MCF 10A (cell line): Measurements from ENCODE around the gene CACNA2D2. TPM values are rescaled to one million over a fixed set of nuclear protein-coding genes. Genes with fewer than 3 reads are reported as not detected.

Source experiments
- BruUV-seq: library from RNA; stranded (reverse); fragments of 400-500 nt; replicated peaks from 2 replicates; lab custom pipeline; 2021; lab: Mats Ljungman, UMichigan
- CTCF ChIA-PET: fragments of 300-600 bp; sonication (Branson Sonifier 250); formaldehyde crosslinking; extraction: SDS; loops from one replicate; lab custom pipeline; 2021; ENCODE audit warnings: antibody characterized with exemption, inconsistent platforms; lab: Yijun Ruan, JAX
- POLR2A ChIA-PET: fragments of 300-600, 350-650 bp; sonication (Branson Sonifier 250); formaldehyde crosslinking; extraction: SDS; loops from one replicate; lab custom pipeline; 2020; ENCODE audit warnings: antibody characterized with exemption, inconsistent platforms; lab: Yijun Ruan, JAX
- DNase-seq: peaks from one replicate; pipeline ENCODE4 v3.0.0-alpha.2; 2018; ENCODE audit not compliant: unreplicated experiment
- H3K27ac Mint-ChIP-seq: one replicate; pipeline ENCODE4 v1.8.0; 2022; ENCODE audit warnings: mild to moderate bottlenecking, low read depth, mixed read lengths; ENCODE audit not compliant: unreplicated experiment
- H3K27me3 Mint-ChIP-seq: one replicate; pipeline ENCODE4 v1.8.0; 2022; ENCODE audit warnings: mixed read lengths; ENCODE audit not compliant: insufficient read depth, unreplicated experiment
- H3K36me3 Mint-ChIP-seq: one replicate; pipeline ENCODE4 v1.8.0; 2022; ENCODE audit warnings: mild to moderate bottlenecking, moderate library complexity, mixed read lengths; ENCODE audit not compliant: insufficient read depth, unreplicated experiment
- H3K4me1 Mint-ChIP-seq: one replicate; pipeline ENCODE4 v1.8.0; 2022; ENCODE audit warnings: mixed read lengths; ENCODE audit not compliant: insufficient read depth, unreplicated experiment
- H3K4me3 Mint-ChIP-seq: one replicate; pipeline ENCODE4 v1.8.0; 2022; ENCODE audit warnings: mild to moderate bottlenecking, moderate library complexity, mixed read lengths; ENCODE audit not compliant: unreplicated experiment
- H3K9me3 Mint-ChIP-seq: one replicate; pipeline ENCODE4 v1.8.0; 2022; ENCODE audit warnings: mixed read lengths; ENCODE audit not compliant: unreplicated experiment
- CTCF ChIP-seq: fragments of 200-600 bp; IDR thresholded peaks from one replicate; pipeline ENCODE4 v1.8.0; 2022; ENCODE audit warnings: antibody characterized with exemption, mild to moderate bottlenecking; ENCODE audit not compliant: unreplicated experiment
- intact Hi-C: fragments of 100-400 bp; cut with micrococcal nuclease; formaldehyde crosslinking; loops from 2 replicates; pipeline ENCODE4 v1.14.1; 2022
- total RNA-seq: library from RNA; stranded (reverse); gene quantifications from 2 replicates; pipeline ENCODE4 v1.2.3, GENCODE V29; 2022

CACNA2D2 gene
- total RNA-seq, 1 experiment from 2014 or later = not detected

GRCh38 chr3:50441424-50442217, 61.8 kb downstream of the CACNA2D2 start:
- POLR2A ChIA-PET = no interaction called here
- Mint-ChIP-seq H3K4me1 (no peaks in the 10 kb centered on the region), H3K27ac (no peak overlapping the region), H3K36me3 (peaks cover 4% of the 10 kb centered on the region), H3K4me3 (no peak overlapping the region), H3K9me3 (no peaks in the 10 kb centered on the region), H3K27me3 (no peaks in the 10 kb centered on the region)
- no peak for DNase-seq
- intact Hi-C loops = no loop called here
- CTCF ChIA-PET = interaction anchor here (1.2 kb wide), 1 partner anchor 101 kb away, joined by 5 read pairs; no protein-coding TSS in a partner anchor
- TF ChIP-seq CTCF = no peak
- no TSS peak for BruUV-seq

GRCh38 chr3:50436114-50436674, 67.2 kb downstream of the CACNA2D2 start:
- ChIA-PET CTCF (interaction anchor here (0.5 to 3.1 kb wide), 11 partner anchors 10 to 179 kb away, joined by 3 to 22 read pairs (median 3); no protein-coding TSS in a partner anchor), POLR2A (no interaction called here)
- Mint-ChIP-seq H3K27me3 (peaks cover 14% of the 10 kb centered on the region), H3K4me1 (no peaks in the 10 kb centered on the region), H3K4me3 (no peak overlapping the region), H3K9me3 (no peaks in the 10 kb centered on the region), H3K36me3 (peaks cover 4% of the 10 kb centered on the region), H3K27ac (no peak overlapping the region)
- peak; percentile 87 for TF ChIP-seq CTCF
- peak; percentile 54 for DNase-seq
- intact Hi-C loops = loop anchor here (1.0 kb wide), 2 partner anchors 106 to 178 kb away; no protein-coding TSS in a partner anchor
- no TSS peak for BruUV-seq

- no peak for TF ChIP-seq CTCF
- ChIA-PET POLR2A (no interaction called here), CTCF (interaction anchor here (0.5 to 2.5 kb wide), 8 partner anchors 9 to 179 kb away, joined by 3 to 11 read pairs (median 4); no protein-coding TSS in a partner anchor)
- Mint-ChIP-seq H3K4me3 (no peak overlapping the region), H3K27me3 (peaks cover 14% of the 10 kb centered on the region), H3K36me3 (peaks cover 4% of the 10 kb centered on the region), H3K4me1 (no peaks in the 10 kb centered on the region), H3K27ac (no peak overlapping the region), H3K9me3 (no peaks in the 10 kb centered on the region)
- intact Hi-C loops = loop anchor here (1.0 kb wide), 2 partner anchors 107 to 179 kb away; no protein-coding TSS in a partner anchor
- no peak for DNase-seq
- no TSS peak for BruUV-seq
Measured at GRCh38 chr3:50435371-50436113, 67.9 kb downstream of the CACNA2D2 start.
